GM12865 (cell line): ENCODE data around the gene ATP8A2.

ENCODE experiments used
- DNase-seq: peaks from one replicate; pipeline ENCODE4 v3.0.0; 2010; ENCODE audit warnings: low read depth
- H3K4me3 ChIP-seq: 2 replicates; pipeline ENCODE4 v1.5.1; 2011; ENCODE audit warnings: mild to moderate bottlenecking, low read depth, low read length, control low read depth
- CTCF ChIP-seq: IDR thresholded peaks from 2 replicates; pipeline ENCODE4 v1.5.1; 2011; ENCODE audit warnings: low read length, control low read depth, low read depth, inconsistent platforms; ENCODE audit not compliant: insufficient read depth; ENCODE audit errors: missing control alignments

ATP8A2 gene

DNA sequence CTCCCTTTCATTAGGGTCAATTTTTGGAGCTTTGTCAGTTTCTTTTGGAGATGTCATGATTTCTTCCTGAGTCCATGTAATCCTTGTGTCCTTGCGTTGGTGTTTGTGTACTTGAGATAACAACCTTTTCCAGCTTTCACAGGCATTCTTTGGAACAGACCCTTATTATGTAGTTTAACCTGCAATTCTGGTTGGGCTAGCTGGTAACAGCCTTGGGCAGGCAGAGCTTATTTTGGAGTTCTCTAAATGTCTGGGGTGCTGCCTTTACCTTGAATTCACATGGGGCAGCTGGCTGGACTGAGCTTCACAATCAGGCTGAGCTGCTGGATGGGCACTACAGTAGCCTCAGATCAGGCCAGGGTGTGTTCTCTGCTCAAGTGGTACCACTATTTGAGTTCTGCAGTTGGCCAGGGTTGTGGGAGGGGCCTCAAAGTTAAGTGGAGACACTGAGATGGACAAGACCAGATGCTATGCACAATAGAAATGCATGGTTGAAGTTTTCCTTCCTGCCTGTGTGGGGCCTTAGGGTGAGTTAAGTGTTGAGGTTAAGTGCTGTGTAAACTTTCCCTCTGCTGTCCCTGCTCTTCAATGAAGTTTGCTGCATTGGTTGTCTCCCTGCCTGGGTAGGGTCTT, 277.3 kb downstream of the ATP8A2 start:
- DNase-seq: no peak
- TF ChIP-seq CTCF: no peak
- H3K4me3 ChIP-seq: no peak overlapping the region

- no peak overlapping the region for H3K4me3 ChIP-seq
- no peak for DNase-seq
- no peak for TF ChIP-seq CTCF
Observed at GRCh38 chr13:25652764-25653163, 281.0 kb downstream of the ATP8A2 start.

- DNase-seq: no peak
- H3K4me3 ChIP-seq: no peak overlapping the region
- TF ChIP-seq CTCF: no peak
Observed at GRCh38 chr13:25654322-25654721, 282.5 kb downstream of the ATP8A2 start.

DNA sequence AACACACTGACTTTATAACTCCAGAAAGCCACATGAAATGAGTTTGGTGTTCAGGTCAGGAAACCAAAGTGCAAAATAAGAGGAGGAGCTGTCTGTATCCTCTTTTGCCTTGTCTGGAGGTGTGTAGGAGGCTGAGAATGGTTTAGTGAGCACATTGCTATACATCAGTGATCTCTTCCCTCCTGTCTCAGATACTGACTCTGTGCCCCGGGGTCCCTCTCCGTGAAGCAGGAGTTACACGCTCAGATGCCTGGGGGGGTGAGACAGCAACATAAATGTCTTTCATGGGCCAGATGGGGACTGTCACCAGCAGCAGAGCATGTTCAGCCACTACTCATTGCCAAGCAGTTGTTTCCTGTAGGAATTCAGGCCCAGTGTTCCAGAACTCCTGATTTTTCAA, 285.4 kb downstream of the ATP8A2 start:
- no peak overlapping the region for H3K4me3 ChIP-seq
- no peak for DNase-seq
- TF ChIP-seq CTCF: no peak

GRCh38 chr13:25659091-25659795, 287.5 kb downstream of the ATP8A2 start:
- TF ChIP-seq CTCF: no peak
- no peak overlapping the region for H3K4me3 ChIP-seq
- no peak for DNase-seq

GRCh38 chr13:25660996-25661395, 289.2 kb downstream of the ATP8A2 start:
- TF ChIP-seq CTCF: no peak
- no peak for DNase-seq
- no peak overlapping the region for H3K4me3 ChIP-seq

GRCh38 chr13:25662516-25662915, 290.7 kb downstream of the ATP8A2 start:
- no peak for TF ChIP-seq CTCF
- DNase-seq: no peak
- no peak overlapping the region for H3K4me3 ChIP-seq
